Activated T-helper 17 cell treated with anti-CD3 and anti-CD28 coated beads, Interleukin-2, amount 50 U/mL, for 72 hours (primary cell): ENCODE measurements around the gene TIMP4. TPM values are rescaled to one million over a fixed set of nuclear protein-coding genes. Genes with fewer than 3 reads are reported as not detected.

ENCODE experiments used
- ATAC-seq: fragments of 150-1000 bp; cut with Tn5 transposase; replicated peaks from 2 replicates; pipeline ENCODE4 v1.10.0; 2021; ENCODE audit warnings: mild to moderate bottlenecking, moderate library complexity
- H3K27ac Mint-ChIP-seq: one replicate; pipeline ENCODE4 v1.8.0; 2022; ENCODE audit warnings: mixed read lengths
- H3K27me3 Mint-ChIP-seq: one replicate; pipeline ENCODE4 v1.8.0; 2022; ENCODE audit warnings: mixed read lengths
- H3K36me3 Mint-ChIP-seq: one replicate; pipeline ENCODE4 v1.8.0; 2022; ENCODE audit warnings: low read depth, mild to moderate bottlenecking, mixed read lengths
- H3K4me1 Mint-ChIP-seq: one replicate; pipeline ENCODE4 v1.8.0; 2022; ENCODE audit warnings: mixed read lengths
- H3K4me3 Mint-ChIP-seq: one replicate; pipeline ENCODE4 v1.8.0; 2022; ENCODE audit warnings: mild to moderate bottlenecking, mixed read lengths
- H3K9me3 Mint-ChIP-seq: one replicate; pipeline ENCODE4 v1.8.0; 2022; ENCODE audit warnings: mixed read lengths
- total RNA-seq, 2 donors: library from RNA; stranded (reverse); gene quantifications; one replicate each; pipeline ENCODE4 v1.2.3, GENCODE V29; 2022

The TIMP4 gene
- total RNA-seq, 2 donors from 2014 or later: not detected

- no peak overlapping the region for H3K4me3 Mint-ChIP-seq
- ATAC-seq: no peak
- H3K27me3 Mint-ChIP-seq: peaks cover 20% of the 10 kb centered on the region
- H3K4me1 Mint-ChIP-seq: no peaks in the 10 kb centered on the region
- no peaks in the 10 kb centered on the region for H3K9me3 Mint-ChIP-seq
- no peak overlapping the region for H3K27ac Mint-ChIP-seq
- no peaks in the 10 kb centered on the region for H3K36me3 Mint-ChIP-seq
Measured at GRCh38 chr3:12117473-12117872, 41.2 kb downstream of the TIMP4 start.

GRCh38 chr3:12116870-12117269 is 41.8 kb downstream of the TIMP4 start:
- no peak overlapping the region for H3K27ac Mint-ChIP-seq
- H3K36me3 Mint-ChIP-seq: no peaks in the 10 kb centered on the region
- H3K4me3 Mint-ChIP-seq: no peak overlapping the region
- H3K27me3 Mint-ChIP-seq: peaks cover 21% of the 10 kb centered on the region
- no peaks in the 10 kb centered on the region for H3K4me1 Mint-ChIP-seq
- ATAC-seq: no peak
- H3K9me3 Mint-ChIP-seq: no peaks in the 10 kb centered on the region

GRCh38 chr3:12115849-12116248 is 42.9 kb downstream of the TIMP4 start:
- Mint-ChIP-seq H3K27ac (no peak overlapping the region), H3K4me1 (no peaks in the 10 kb centered on the region), H3K27me3 (peaks cover 19% of the 10 kb centered on the region), H3K4me3 (no peak overlapping the region), H3K36me3 (no peaks in the 10 kb centered on the region), H3K9me3 (peaks cover 5% of the 10 kb centered on the region)
- no peak for ATAC-seq

- no peak overlapping the region for H3K4me3 Mint-ChIP-seq
- peaks cover 5% of the 10 kb centered on the region for H3K9me3 Mint-ChIP-seq
- H3K27ac Mint-ChIP-seq: no peak overlapping the region
- H3K4me1 Mint-ChIP-seq: no peaks in the 10 kb centered on the region
- no peak for ATAC-seq
- no peaks in the 10 kb centered on the region for H3K36me3 Mint-ChIP-seq
- H3K27me3 Mint-ChIP-seq: peaks cover 17% of the 10 kb centered on the region
Measured at GRCh38 chr3:12115104-12115503, 43.6 kb downstream of the TIMP4 start.

GRCh38 chr3:12114251-12114650 is 44.5 kb downstream of the TIMP4 start:
- Mint-ChIP-seq H3K27me3 (peaks cover 17% of the 10 kb centered on the region), H3K4me1 (no peaks in the 10 kb centered on the region), H3K27ac (no peak overlapping the region), H3K9me3 (peaks cover 5% of the 10 kb centered on the region), H3K4me3 (no peak overlapping the region), H3K36me3 (no peaks in the 10 kb centered on the region)
- ATAC-seq: no peak

- H3K27me3 Mint-ChIP-seq: peaks cover 4% of the 10 kb centered on the region
Measured at GRCh38 chr3:12107071-12107713, 51.5 kb downstream of the TIMP4 start.

More at GRCh38 chr3:12107071-12107713, 51.5 kb downstream of the TIMP4 start:
- no peaks in the 10 kb centered on the region for H3K36me3 Mint-ChIP-seq
- no peaks in the 10 kb centered on the region for H3K4me1 Mint-ChIP-seq
- no peak overlapping the region for H3K27ac Mint-ChIP-seq
- H3K9me3 Mint-ChIP-seq: peaks cover 5% of the 10 kb centered on the region
- ATAC-seq: no peak
- H3K4me3 Mint-ChIP-seq: no peak overlapping the region

Other genes starting within 250 kb of the TIMP4 start
- gene SYN2, start 154.5 kb downstream of the TIMP4 start, total RNA-seq: 1 to 10 TPM in 1 of 2 donors, under 1 TPM in 1; 0.74 to 1.0 TPM
- 10 to 100 TPM in 1 of 2 donors, 1 to 10 TPM in 1; 1.5 to 18.3 TPM for gene PPARG, start 130.2 kb upstream of the TIMP4 start, total RNA-seq